Retina (tissue), 1 donor: Measurements from ENCODE around the gene CWF19L2.

Experiments
- DNase-seq: peaks from one replicate; pipeline ENCODE4 v3.0.0-alpha.2; 2016

CWF19L2 gene

DNA sequence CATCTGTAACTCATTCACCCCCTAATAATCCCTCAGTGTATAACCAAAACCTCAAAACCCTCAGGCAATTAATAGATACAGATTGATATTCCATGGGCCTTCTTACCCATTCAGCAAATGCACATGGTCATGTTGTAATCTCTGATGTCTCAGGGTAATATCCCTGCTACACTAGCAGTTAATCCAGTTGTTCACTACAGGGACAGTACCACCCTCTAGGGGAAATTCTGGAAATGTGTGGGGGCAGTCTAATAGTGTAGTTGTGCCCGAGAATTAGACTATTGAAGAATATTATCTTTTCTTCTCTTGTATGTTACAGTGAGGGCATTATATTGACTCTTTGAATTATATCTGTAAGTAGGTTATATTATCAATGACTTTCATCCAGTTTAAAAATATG, 175.4 kb downstream of the CWF19L2 start:
- DNase-seq, result no peak
